HFFc6 (cell line): ENCODE data around the gene SPOCK1. TPM values are rescaled to one million over a fixed set of nuclear protein-coding genes. Genes with fewer than 3 reads are reported as not detected.

ENCODE experiments used
- DNase-seq: peaks from one replicate; pipeline ENCODE4 v3.0.0-alpha.2; 2018
- H3K27ac Mint-ChIP-seq: 2 replicates; pipeline ENCODE4 v1.8.0; 2020; ENCODE audit warnings: mild to moderate bottlenecking, mixed read lengths
- H3K27me3 Mint-ChIP-seq: 2 replicates; pipeline ENCODE4 v1.8.0; 2021; ENCODE audit warnings: mild to moderate bottlenecking, moderate library complexity, mixed read lengths; ENCODE audit not compliant: insufficient read depth
- H3K36me3 Mint-ChIP-seq: 2 replicates; pipeline ENCODE4 v1.8.0; 2021; ENCODE audit warnings: low read depth, mixed read lengths
- H3K4me1 Mint-ChIP-seq: 2 replicates; pipeline ENCODE4 v1.8.0; 2020; ENCODE audit warnings: low read depth, mixed read lengths
- H3K4me3 Mint-ChIP-seq: 2 replicates; pipeline ENCODE4 v1.8.0; 2020; ENCODE audit warnings: mild to moderate bottlenecking, moderate library complexity, mixed read lengths
- H3K9me3 Mint-ChIP-seq: 2 replicates; pipeline ENCODE4 v1.8.0; 2020; ENCODE audit warnings: mild to moderate bottlenecking, mixed read lengths
- total RNA-seq, 6 experiments: library from RNA; stranded (reverse); fragmentation: NEBNext Ultra II Directional; extraction: Animal tissue kit (Norgen Biotek cat#: 25700); gene quantifications; 2 replicates in 1 of 6; 3 replicates in 5 of 6; pipeline ENCODE4 v1.2.3, GENCODE V29; 2021
- TF ChIP-seq, protein P1 (sequence below): fragments of 200-600 bp; sonication (generic); IDR thresholded peaks from 2 replicates; pipeline ENCODE4 v1.5.0; 2021; ENCODE audit warnings: antibody characterized with exemption, mild to moderate bottlenecking

The SPOCK1 gene
- total RNA-seq, 6 experiments from 2014 or later, result 111 to 170 (median 125) TPM

DNA sequence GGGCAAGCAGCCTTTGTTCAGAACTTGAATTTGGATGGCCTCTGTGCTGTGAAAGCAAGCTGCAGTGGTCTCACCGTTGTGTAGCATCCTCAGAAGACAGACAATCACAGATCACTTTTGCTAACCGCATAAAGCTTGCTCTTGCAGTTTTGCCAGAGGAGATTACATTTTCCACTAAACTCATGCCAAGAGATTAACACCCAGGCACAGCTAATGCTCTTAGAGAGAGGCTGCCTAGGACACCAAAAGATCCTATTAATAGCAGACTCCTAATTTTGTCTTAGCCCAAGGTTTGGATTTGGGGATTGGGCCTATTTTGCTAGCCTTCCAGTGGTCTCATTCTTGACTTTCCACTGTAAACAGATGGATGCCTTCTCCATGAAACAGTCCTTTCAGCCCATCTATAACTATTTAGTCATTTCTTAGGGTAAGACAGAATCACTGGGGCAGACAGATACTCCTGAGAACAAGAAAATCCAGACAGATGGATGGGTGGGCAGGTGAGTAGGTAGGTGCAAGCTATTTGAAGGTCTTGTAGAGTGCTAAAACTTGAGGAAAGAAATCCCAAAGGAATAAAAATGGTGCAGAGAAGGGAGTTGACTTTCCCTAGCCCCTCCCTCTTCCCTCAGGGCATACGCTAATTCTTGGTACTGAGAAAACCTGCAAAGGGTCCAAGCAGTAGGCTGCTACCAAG lies 506.2 kb downstream of the SPOCK1 start:
- H3K36me3 Mint-ChIP-seq, result no peaks in the 10 kb centered on the region
- peaks cover 3% of the 10 kb centered on the region for H3K27me3 Mint-ChIP-seq
- no peak overlapping the region for H3K27ac Mint-ChIP-seq
- no peak for DNase-seq
- H3K4me1 Mint-ChIP-seq, result no peaks in the 10 kb centered on the region
- H3K9me3 Mint-ChIP-seq, result no peaks in the 10 kb centered on the region
- H3K4me3 Mint-ChIP-seq, result no peak overlapping the region
- TF ChIP-seq, protein P1, sequence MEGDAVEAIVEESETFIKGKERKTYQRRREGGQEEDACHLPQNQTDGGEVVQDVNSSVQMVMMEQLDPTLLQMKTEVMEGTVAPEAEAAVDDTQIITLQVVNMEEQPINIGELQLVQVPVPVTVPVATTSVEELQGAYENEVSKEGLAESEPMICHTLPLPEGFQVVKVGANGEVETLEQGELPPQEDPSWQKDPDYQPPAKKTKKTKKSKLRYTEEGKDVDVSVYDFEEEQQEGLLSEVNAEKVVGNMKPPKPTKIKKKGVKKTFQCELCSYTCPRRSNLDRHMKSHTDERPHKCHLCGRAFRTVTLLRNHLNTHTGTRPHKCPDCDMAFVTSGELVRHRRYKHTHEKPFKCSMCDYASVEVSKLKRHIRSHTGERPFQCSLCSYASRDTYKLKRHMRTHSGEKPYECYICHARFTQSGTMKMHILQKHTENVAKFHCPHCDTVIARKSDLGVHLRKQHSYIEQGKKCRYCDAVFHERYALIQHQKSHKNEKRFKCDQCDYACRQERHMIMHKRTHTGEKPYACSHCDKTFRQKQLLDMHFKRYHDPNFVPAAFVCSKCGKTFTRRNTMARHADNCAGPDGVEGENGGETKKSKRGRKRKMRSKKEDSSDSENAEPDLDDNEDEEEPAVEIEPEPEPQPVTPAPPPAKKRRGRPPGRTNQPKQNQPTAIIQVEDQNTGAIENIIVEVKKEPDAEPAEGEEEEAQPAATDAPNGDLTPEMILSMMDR, result no peak

DNA sequence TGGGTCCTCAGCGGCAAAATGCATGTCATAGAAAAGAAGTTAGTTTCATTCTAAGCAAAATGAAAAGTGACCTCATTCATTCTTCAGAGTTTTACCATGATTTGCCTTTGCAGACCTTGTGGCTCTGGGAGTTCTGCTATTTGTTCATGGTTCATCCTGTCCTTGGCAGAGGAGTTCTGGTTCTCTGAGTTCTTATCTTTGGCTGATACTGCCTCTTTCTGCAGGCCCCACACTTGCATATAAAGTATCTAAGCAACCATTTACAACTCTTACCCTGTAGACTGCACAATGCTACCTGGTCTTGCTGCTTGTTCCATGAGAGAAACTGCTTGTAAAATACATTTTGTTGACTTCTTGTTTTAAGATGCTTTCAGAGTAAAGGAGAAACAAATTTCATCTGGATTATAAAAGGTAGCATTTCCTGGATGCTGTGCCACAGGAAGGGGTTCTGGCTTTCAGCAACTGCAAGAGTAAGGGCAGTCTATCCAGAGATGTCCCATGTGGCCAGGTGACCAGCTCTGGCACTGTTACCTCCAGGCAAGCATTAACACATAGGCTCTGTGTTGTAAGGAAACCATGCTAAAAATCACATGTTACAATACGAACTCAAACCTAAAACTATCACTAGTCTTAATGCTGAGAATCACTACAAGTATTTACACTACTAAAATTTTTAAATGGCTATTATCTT lies 513.2 kb downstream of the SPOCK1 start:
- Mint-ChIP-seq H3K4me1 (no peaks in the 10 kb centered on the region), H3K9me3 (no peaks in the 10 kb centered on the region), H3K27me3 (no peaks in the 10 kb centered on the region; the same call in 1 of the 2 replicates), H3K36me3 (no peaks in the 10 kb centered on the region), H3K4me3 (no peak overlapping the region), H3K27ac (no peak overlapping the region)
- TF ChIP-seq, protein P1, result no peak
- no peak for DNase-seq

DNA sequence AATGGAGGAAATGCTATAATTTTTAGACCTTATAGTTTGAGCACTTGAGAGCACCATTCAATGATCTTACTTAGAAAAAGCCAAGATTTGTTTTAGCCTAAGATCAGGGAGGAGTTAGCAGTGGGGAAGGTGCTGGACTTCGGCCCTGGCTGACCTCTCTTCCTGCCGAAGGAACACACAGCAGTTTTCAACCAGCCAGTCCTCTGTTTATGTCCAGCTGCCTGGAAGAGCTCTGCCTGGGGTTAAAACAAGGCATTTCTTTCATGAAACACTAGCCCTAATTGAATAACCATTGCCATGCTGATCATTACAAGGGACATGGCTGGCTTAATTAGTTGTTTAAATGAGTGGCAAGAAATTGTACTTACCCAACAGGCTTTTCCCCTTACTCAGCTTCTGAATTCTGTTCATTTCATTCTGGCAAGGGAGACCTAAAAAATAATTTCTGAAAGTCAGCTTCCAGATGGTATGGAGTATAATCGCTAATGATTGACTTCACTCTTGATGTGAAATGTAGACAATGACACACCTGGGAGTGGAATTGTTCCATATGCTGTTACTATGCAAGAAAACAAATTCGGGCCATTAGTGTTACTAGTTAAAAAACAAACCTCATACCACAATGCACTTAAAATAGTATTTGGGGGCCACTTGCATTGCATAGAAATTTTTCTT lies 514.2 kb downstream of the SPOCK1 start:
- Mint-ChIP-seq H3K36me3 (no peaks in the 10 kb centered on the region), H3K4me1 (peaks cover 2% of the 10 kb centered on the region), H3K4me3 (no peak overlapping the region), H3K27me3 (no peaks in the 10 kb centered on the region; the same call in 1 of the 2 replicates), H3K27ac (no peak overlapping the region; the same call in 1 of the 2 replicates), H3K9me3 (no peaks in the 10 kb centered on the region)
- DNase-seq, result no peak
- TF ChIP-seq, protein P1, result no peak

DNA sequence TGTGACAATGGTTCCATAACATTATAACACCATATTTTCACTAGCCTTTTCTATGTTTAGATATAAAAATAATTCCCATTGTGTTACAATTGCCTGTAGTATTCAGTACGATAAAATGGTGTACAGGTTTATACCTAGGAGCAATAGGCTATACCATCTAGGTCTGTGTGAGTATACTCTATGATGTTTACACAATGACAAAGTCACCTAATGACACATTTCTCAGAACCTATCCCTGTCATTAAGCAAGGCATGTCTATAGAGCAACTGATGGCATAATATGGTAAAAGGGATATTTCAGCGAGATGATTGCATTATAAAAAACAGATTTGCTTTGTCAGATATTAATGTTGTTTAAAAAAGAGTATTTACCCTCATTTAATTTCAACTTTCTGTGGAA lies 517.2 kb downstream of the SPOCK1 start:
- TF ChIP-seq, protein P1, result no peak
- Mint-ChIP-seq H3K27me3 (no peaks in the 10 kb centered on the region), H3K27ac (no peak overlapping the region), H3K4me1 (peaks cover 20% of the 10 kb centered on the region), H3K4me3 (no peak overlapping the region), H3K9me3 (no peaks in the 10 kb centered on the region), H3K36me3 (peaks cover 6% of the 10 kb centered on the region; the same call in 1 of the 2 replicates)
- no peak for DNase-seq

DNA sequence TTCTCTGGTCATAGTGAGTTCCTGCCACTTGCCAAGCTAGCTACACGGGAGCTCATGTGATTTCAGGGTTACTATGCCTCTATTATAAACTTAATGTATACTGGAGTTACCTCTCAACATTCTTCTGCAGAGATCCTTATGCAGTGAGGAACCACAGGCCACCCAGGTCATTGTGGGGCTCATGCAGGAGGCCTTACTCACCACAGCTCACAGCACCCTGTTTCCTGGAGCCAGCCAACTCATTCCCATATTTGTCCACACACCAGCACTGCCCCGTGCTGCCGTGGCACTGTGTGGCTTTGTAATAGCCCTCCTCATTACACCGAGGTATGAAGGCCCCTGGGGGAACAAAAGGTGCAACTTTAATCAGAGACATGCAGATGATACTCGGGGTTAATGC lies 520.0 kb downstream of the SPOCK1 start:
- no peaks in the 10 kb centered on the region for H3K9me3 Mint-ChIP-seq
- H3K4me3 Mint-ChIP-seq, result no peak overlapping the region
- peak overlapping the region; percentile 68 for H3K27ac Mint-ChIP-seq
- peak; percentile 54 for DNase-seq
- H3K4me1 Mint-ChIP-seq, result peaks cover 20% of the 10 kb centered on the region
- TF ChIP-seq, protein P1, result no peak
- peaks cover 6% of the 10 kb centered on the region; the same call in 1 of the 2 replicates for H3K36me3 Mint-ChIP-seq
- no peaks in the 10 kb centered on the region for H3K27me3 Mint-ChIP-seq
